Activated CD8-positive, alpha-beta T cell treated with anti-CD3 and anti-CD28 coated beads for 36 hours (primary cell): Measurements from ENCODE around the gene IFT74. TPM values are rescaled to one million over a fixed set of nuclear protein-coding genes. Genes with fewer than 3 reads are reported as not detected.

ENCODE experiments used
- ATAC-seq: fragments of 200-7000 bp; cut with Tn5 transposase; one replicate; pipeline ENCODE4 v1.10.0; 2021; ENCODE audit warnings: mild to moderate bottlenecking, moderate library complexity
- CTCF ChIA-PET: fragments of 350-600 bp; sonication (Branson Sonifier 250); formaldehyde crosslinking; loops from one replicate; lab custom pipeline; 2021; ENCODE audit warnings: antibody characterized with exemption; lab: Charles Lee
- POLR2A ChIA-PET: fragments of 350-600 bp; sonication (Branson Sonifier 250); formaldehyde crosslinking; loops from one replicate; lab custom pipeline; 2021; ENCODE audit warnings: antibody characterized with exemption; lab: Charles Lee
- DNase-seq: peaks from one replicate; pipeline ENCODE4 v3.0.0-alpha.2; 2020
- H3K27ac Mint-ChIP-seq: one replicate; pipeline ENCODE4 v1.8.0; 2021; ENCODE audit warnings: mild to moderate bottlenecking, mixed read lengths
- H3K27me3 Mint-ChIP-seq: one replicate; pipeline ENCODE4 v1.8.0; 2021; ENCODE audit warnings: mixed read lengths
- H3K36me3 Mint-ChIP-seq: one replicate; pipeline ENCODE4 v1.8.0; 2021; ENCODE audit warnings: low read depth, mixed read lengths
- H3K4me1 Mint-ChIP-seq: one replicate; pipeline ENCODE4 v1.8.0; 2021; ENCODE audit warnings: low read depth, mixed read lengths
- H3K4me3 Mint-ChIP-seq: one replicate; pipeline ENCODE4 v1.8.0; 2021; ENCODE audit warnings: mild to moderate bottlenecking, moderate library complexity, mixed read lengths
- H3K9me3 Mint-ChIP-seq: one replicate; pipeline ENCODE4 v1.8.0; 2021; ENCODE audit warnings: mixed read lengths
- CTCF ChIP-seq: fragments of 200-600 bp; IDR thresholded peaks from one replicate; pipeline ENCODE4 v1.8.0; 2022; ENCODE audit warnings: antibody characterized with exemption, mild to moderate bottlenecking
- intact Hi-C: fragments of 100-400 bp; cut with micrococcal nuclease; formaldehyde crosslinking; loops from one replicate; pipeline ENCODE4 v1.10.0; 2022
- total RNA-seq, 2 experiments: library from RNA; stranded (reverse); gene quantifications; one replicate each; pipeline ENCODE4 v1.2.3, GENCODE V29; 2021

IFT74 gene
- total RNA-seq, 2 experiments from 2014 or later, result 9.1 to 9.2 TPM

GRCh38 chr9:27041746-27042145, 85.5 kb downstream of the IFT74 start:
- no peak for DNase-seq
- ChIA-PET CTCF (no interaction called here), POLR2A (no interaction called here)
- Mint-ChIP-seq H3K4me3 (no peak overlapping the region), H3K4me1 (no peaks in the 10 kb centered on the region), H3K9me3 (no peaks in the 10 kb centered on the region), H3K27ac (no peak overlapping the region), H3K27me3 (no peaks in the 10 kb centered on the region), H3K36me3 (peaks cover 6% of the 10 kb centered on the region)
- intact Hi-C loops, result no loop called here
- TF ChIP-seq CTCF, result no peak
- no peak for ATAC-seq

GRCh38 chr9:27042476-27042875, 86.3 kb downstream of the IFT74 start:
- Mint-ChIP-seq H3K4me1 (no peaks in the 10 kb centered on the region), H3K36me3 (peaks cover 6% of the 10 kb centered on the region), H3K4me3 (no peak overlapping the region), H3K27ac (no peak overlapping the region), H3K27me3 (no peaks in the 10 kb centered on the region), H3K9me3 (no peaks in the 10 kb centered on the region)
- CTCF ChIA-PET, result no interaction called here
- ATAC-seq, result no peak
- no peak for DNase-seq
- POLR2A ChIA-PET, result no interaction called here
- intact Hi-C loops, result no loop called here
- TF ChIP-seq CTCF, result no peak

DNA sequence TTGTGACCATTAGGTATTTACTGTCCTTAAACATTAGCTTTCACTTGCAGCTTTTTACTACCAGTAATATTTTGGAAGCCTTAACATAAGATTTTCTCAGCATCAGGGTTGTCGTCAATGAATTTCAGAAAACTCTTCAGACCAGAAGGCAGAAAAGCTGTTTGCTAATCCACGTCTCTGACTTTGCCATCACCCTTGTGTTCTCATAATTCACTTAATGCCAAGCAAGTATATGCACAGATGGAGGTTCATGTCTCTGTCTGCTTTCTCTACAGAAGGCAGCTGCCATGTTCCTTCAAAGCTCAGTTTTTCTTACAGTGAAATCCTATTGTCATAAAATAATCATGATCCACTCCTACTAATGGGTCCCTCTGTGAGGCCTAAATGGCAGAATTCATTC, 87.0 kb downstream of the IFT74 start:
- no peak for DNase-seq
- ATAC-seq, result no peak
- no peak overlapping the region for H3K4me3 Mint-ChIP-seq
- POLR2A ChIA-PET, result no interaction called here
- H3K4me1 Mint-ChIP-seq, result no peaks in the 10 kb centered on the region
- no peak overlapping the region for H3K27ac Mint-ChIP-seq
- intact Hi-C loops, result no loop called here
- CTCF ChIA-PET, result no interaction called here
- peaks cover 3% of the 10 kb centered on the region for H3K36me3 Mint-ChIP-seq
- no peaks in the 10 kb centered on the region for H3K9me3 Mint-ChIP-seq
- H3K27me3 Mint-ChIP-seq, result no peaks in the 10 kb centered on the region
- no peak for TF ChIP-seq CTCF

GRCh38 chr9:27047136-27047535, 90.9 kb downstream of the IFT74 start:
- Mint-ChIP-seq H3K27me3 (no peaks in the 10 kb centered on the region), H3K9me3 (no peaks in the 10 kb centered on the region), H3K36me3 (peaks cover 4% of the 10 kb centered on the region), H3K27ac (no peak overlapping the region), H3K4me3 (no peak overlapping the region), H3K4me1 (no peaks in the 10 kb centered on the region)
- POLR2A ChIA-PET, result no interaction called here
- TF ChIP-seq CTCF, result no peak
- intact Hi-C loops, result no loop called here
- no peak for DNase-seq
- ATAC-seq, result no peak
- CTCF ChIA-PET, result interaction anchor here (0.9 to 1.2 kb wide), 2 partner anchors 19 to 201 kb away, joined by 3 read pairs; no protein-coding TSS in a partner anchor

DNA sequence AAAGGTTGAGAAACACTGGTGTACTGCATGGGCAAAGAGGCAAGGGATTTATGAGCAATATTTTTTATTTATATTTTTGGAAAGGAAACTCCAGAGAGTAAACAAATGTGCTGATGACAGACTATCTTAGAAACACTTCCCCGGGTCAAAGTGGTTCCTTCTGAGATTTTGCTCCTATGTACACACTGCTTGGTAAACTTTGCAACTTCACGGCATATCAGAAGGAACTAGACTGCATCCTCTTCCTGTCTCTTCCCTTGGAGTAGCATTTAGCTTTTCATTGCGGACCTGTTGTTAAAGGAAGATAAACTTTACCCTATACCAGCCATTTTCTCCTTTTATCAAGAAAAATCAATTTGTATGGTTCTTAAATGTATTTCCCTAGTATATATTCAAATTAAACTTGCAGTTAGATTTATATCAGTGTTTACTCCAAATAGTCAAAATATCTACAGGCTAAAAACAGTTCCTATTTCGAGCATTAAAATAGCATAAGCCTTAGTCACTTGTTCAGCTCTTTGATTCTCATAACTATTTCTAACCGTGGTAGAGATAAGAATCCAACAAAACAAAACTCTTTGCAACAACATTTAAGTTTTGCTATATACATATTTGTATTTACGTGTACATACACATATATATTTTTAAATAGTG, 97.3 kb downstream of the IFT74 start:
- ATAC-seq (no peak), DNase-seq (no peak)
- no peaks in the 10 kb centered on the region for H3K9me3 Mint-ChIP-seq
- intact Hi-C loops, result no loop called here
- H3K4me1 Mint-ChIP-seq, result no peaks in the 10 kb centered on the region
- no peaks in the 10 kb centered on the region for H3K27me3 Mint-ChIP-seq
- POLR2A ChIA-PET, result no interaction called here
- CTCF ChIA-PET, result no interaction called here
- H3K4me3 Mint-ChIP-seq, result no peak overlapping the region
- no peak for TF ChIP-seq CTCF
- peaks cover 6% of the 10 kb centered on the region for H3K36me3 Mint-ChIP-seq
- H3K27ac Mint-ChIP-seq, result no peak overlapping the region
